Measurements from ENCODE around the gene SLC2A11. TPM values are rescaled to one million over a fixed set of nuclear protein-coding genes. Genes with fewer than 3 reads are reported as not detected.

SLC2A11 gene
- total RNA-seq, 1 experiment from 2014 or later = 45.6 TPM

GRCh38 chr22:23909296-23909898, 51.7 kb downstream of the SLC2A11 start:
- Histone ChIP-seq H3K27me3 (ENCODE audit: low read length) (no peaks in the 10 kb centered on the region), H3K9me2 (replicated peaks; ENCODE audit: insufficient read depth, low read length) (no peaks in the 10 kb centered on the region), H2AFZ (ENCODE audit: low read length) (no peak overlapping the region), H3K4me1 (ENCODE audit: low read length) (peaks cover 14% of the 10 kb centered on the region), H3K27ac (ENCODE audit: low read length) (no peak overlapping the region), H3K36me3 (ENCODE audit: insufficient read depth, low read length) (no peaks in the 10 kb centered on the region), H3K4me3 (ENCODE audit: low read length) (no peak overlapping the region), H3K4me2 (ENCODE audit: low read depth, low read length, poor library complexity, severe bottlenecking) (no peak overlapping the region), H3K9me3 (ENCODE audit: low read length) (no peaks in the 10 kb centered on the region), H4K20me1 (ENCODE audit: insufficient read depth, low read depth, low read length) (no peaks in the 10 kb centered on the region), H3K9ac (ENCODE audit: low read length) (no peak overlapping the region), H3K79me2 (ENCODE audit: low read length) (no peaks in the 10 kb centered on the region; the same call in 1 of the 2 replicates)
- no peak for DNase-seq

DNA sequence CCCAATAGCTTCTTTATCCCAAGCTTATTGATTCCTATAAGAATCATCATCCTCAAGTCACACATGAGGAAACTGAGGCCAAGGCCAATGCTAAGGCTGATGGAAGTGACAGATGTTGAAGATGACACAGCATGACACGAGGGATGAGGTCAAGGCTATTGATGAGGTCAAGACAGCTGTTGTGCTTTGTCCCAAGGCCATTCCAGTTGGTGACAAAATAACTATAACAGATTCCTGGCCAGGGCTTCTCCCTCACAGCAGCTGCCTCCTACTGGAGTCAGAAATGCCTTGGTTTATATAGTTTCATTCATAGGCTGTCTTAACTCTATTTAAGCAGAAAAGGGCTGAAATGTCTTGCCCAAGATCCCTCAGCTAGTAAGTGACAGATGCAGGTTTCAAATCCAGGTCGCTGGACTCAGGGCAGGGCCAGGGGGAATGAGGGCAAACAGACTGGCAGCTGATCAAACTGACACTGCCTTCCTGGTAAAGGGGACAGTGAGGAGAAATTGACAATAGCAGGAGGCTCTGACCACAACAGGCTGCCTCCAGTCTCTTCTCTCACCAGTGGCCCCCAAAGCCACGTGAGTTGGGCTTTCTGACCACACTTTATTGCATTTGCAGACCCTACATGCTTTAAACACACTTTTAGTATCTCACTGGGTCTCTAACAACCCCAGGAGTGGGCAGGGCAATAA, 53.0 kb downstream of the SLC2A11 start:
- Histone ChIP-seq H3K36me3 (ENCODE audit: insufficient read depth, low read length) (no peaks in the 10 kb centered on the region), H3K9me2 (replicated peaks; ENCODE audit: insufficient read depth, low read length) (no peaks in the 10 kb centered on the region), H4K20me1 (ENCODE audit: insufficient read depth, low read depth, low read length) (no peaks in the 10 kb centered on the region), H2AFZ (ENCODE audit: low read length) (no peak overlapping the region), H3K9me3 (ENCODE audit: low read length) (no peaks in the 10 kb centered on the region), H3K4me3 (ENCODE audit: low read length) (no peak overlapping the region), H3K79me2 (ENCODE audit: low read length) (no peaks in the 10 kb centered on the region; the same call in 1 of the 2 replicates), H3K4me2 (ENCODE audit: low read depth, low read length, poor library complexity, severe bottlenecking) (no peak overlapping the region), H3K4me1 (ENCODE audit: low read length) (peaks cover 18% of the 10 kb centered on the region), H3K27me3 (ENCODE audit: low read length) (no peaks in the 10 kb centered on the region), H3K27ac (ENCODE audit: low read length) (no peak overlapping the region), H3K9ac (ENCODE audit: low read length) (no peak overlapping the region)
- DNase-seq = no peak

GRCh38 chr22:23911318-23911980, 53.8 kb downstream of the SLC2A11 start:
- H3K27me3 ChIP-seq (ENCODE audit: low read length) = no peaks in the 10 kb centered on the region
- no peak overlapping the region for H3K27ac ChIP-seq (ENCODE audit: low read length)
- no peak overlapping the region for H3K9ac ChIP-seq (ENCODE audit: low read length)
- no peaks in the 10 kb centered on the region for H3K36me3 ChIP-seq (ENCODE audit: insufficient read depth, low read length)
- H3K4me2 ChIP-seq (ENCODE audit: low read depth, low read length, poor library complexity, severe bottlenecking) = no peak overlapping the region
- H3K79me2 ChIP-seq (ENCODE audit: low read length) = no peaks in the 10 kb centered on the region; the same call in 1 of the 2 replicates
- no peaks in the 10 kb centered on the region for H3K9me2 ChIP-seq (replicated peaks; ENCODE audit: insufficient read depth, low read length)
- no peak overlapping the region for H3K4me3 ChIP-seq (ENCODE audit: low read length)
- H3K9me3 ChIP-seq (ENCODE audit: low read length) = no peaks in the 10 kb centered on the region
- DNase-seq = no peak
- no peaks in the 10 kb centered on the region for H4K20me1 ChIP-seq (ENCODE audit: insufficient read depth, low read depth, low read length)
- H2AFZ ChIP-seq (ENCODE audit: low read length) = no peak overlapping the region
- peaks cover 18% of the 10 kb centered on the region for H3K4me1 ChIP-seq (ENCODE audit: low read length)

GRCh38 chr22:23912293-23912903, 54.7 kb downstream of the SLC2A11 start:
- Histone ChIP-seq H3K4me1 (ENCODE audit: low read length) (peaks cover 18% of the 10 kb centered on the region), H3K36me3 (ENCODE audit: insufficient read depth, low read length) (no peaks in the 10 kb centered on the region), H3K9ac (ENCODE audit: low read length) (peak overlapping the region; percentile 94), H3K9me3 (ENCODE audit: low read length) (no peaks in the 10 kb centered on the region), H3K79me2 (ENCODE audit: low read length) (no peaks in the 10 kb centered on the region; the same call in 1 of the 2 replicates), H3K4me3 (ENCODE audit: low read length) (no peak overlapping the region), H3K4me2 (ENCODE audit: low read depth, low read length, poor library complexity, severe bottlenecking) (peak overlapping the region; percentile 95), H3K27me3 (ENCODE audit: low read length) (no peaks in the 10 kb centered on the region), H4K20me1 (ENCODE audit: insufficient read depth, low read depth, low read length) (no peaks in the 10 kb centered on the region), H3K27ac (ENCODE audit: low read length) (no peak overlapping the region), H2AFZ (ENCODE audit: low read length) (no peak overlapping the region), H3K9me2 (replicated peaks; ENCODE audit: insufficient read depth, low read length) (no peaks in the 10 kb centered on the region)
- peak; percentile 40 for DNase-seq

DNA sequence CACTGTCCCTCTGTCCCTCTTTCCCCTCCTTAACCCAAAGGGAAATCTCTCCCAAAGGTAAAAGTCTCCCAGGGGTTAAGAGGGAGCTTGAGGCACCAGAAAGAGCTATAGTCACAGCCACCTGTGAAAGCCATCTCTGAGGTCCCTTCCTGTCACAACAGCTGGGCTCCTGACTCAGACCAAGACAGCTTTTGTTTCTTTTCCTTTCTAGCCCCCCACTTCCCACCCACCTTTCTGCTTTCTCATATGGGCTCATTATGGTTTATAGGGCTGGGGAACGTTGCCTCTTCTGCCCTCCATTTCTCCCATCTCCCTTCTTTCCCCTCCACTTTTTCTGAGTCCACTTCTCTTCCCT, 55.6 kb downstream of the SLC2A11 start:
- peak; percentile 53 for DNase-seq
- H3K4me3 ChIP-seq (ENCODE audit: low read length) = peak overlapping the region; percentile 88

DNA sequence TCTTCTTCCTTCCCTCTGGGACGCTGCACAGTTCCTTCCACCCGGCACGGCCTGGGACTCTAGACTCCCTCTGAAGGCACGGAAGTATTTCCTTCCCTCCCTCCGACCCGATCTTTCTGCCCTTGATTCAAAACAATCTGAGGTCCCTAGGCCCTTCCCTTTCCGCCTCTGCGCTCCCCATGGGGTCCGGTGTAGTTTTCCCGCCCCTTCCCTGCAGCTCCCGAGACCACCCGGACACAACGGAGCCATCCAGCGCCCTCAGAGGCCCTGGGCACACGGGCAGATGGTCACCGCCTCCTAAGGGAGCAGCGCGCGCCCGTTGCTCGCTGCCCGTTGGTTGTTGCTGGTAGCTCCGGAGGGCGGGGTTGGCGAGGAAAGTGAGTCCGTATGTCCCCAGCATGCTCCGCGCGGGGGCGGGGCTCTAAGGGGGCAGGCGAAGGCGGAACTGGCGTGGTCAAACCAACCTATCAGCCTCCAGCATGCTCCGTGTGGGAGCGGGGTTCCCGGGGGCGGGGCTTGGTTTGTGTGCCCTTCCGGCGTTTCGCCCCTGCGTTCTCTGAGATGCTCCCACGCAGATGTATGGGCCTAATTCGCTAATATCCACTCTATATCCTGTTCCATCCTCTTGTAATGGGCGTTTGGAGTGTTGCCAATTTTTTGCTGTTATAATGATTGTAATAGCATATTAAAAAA, 56.1 kb downstream of the SLC2A11 start:
- H3K36me3 ChIP-seq (ENCODE audit: insufficient read depth, low read length) = no peaks in the 10 kb centered on the region
- peak overlapping the region; percentile 94 for H3K9ac ChIP-seq (ENCODE audit: low read length)
- no peaks in the 10 kb centered on the region for H3K9me3 ChIP-seq (ENCODE audit: low read length)
- H3K4me1 ChIP-seq (ENCODE audit: low read length) = peaks cover 18% of the 10 kb centered on the region
- peak overlapping the region; percentile 95 for H3K4me2 ChIP-seq (ENCODE audit: low read depth, low read length, poor library complexity, severe bottlenecking)
- no peaks in the 10 kb centered on the region for H3K27me3 ChIP-seq (ENCODE audit: low read length)
- H2AFZ ChIP-seq (ENCODE audit: low read length) = peak overlapping the region; percentile 43; the same call in 1 of the 2 replicates
- H3K79me2 ChIP-seq (ENCODE audit: low read length) = no peaks in the 10 kb centered on the region; the same call in 1 of the 2 replicates
- H3K27ac ChIP-seq (ENCODE audit: low read length) = peak overlapping the region; percentile 81
- H3K4me3 ChIP-seq (ENCODE audit: low read length) = peak overlapping the region; percentile 88
- peak; percentile 100 for DNase-seq
- H4K20me1 ChIP-seq (ENCODE audit: insufficient read depth, low read depth, low read length) = no peaks in the 10 kb centered on the region
- no peaks in the 10 kb centered on the region for H3K9me2 ChIP-seq (replicated peaks; ENCODE audit: insufficient read depth, low read length)

More for the DNA sequence above, 55.6 kb downstream of the SLC2A11 start:
- Histone ChIP-seq H3K27me3 (ENCODE audit: low read length) (no peaks in the 10 kb centered on the region), H3K9me3 (ENCODE audit: low read length) (no peaks in the 10 kb centered on the region), H3K4me2 (ENCODE audit: low read depth, low read length, poor library complexity, severe bottlenecking) (peak overlapping the region; percentile 95), H4K20me1 (ENCODE audit: insufficient read depth, low read depth, low read length) (no peaks in the 10 kb centered on the region), H3K4me1 (ENCODE audit: low read length) (peaks cover 18% of the 10 kb centered on the region), H3K27ac (ENCODE audit: low read length) (peak overlapping the region; percentile 81), H3K36me3 (ENCODE audit: insufficient read depth, low read length) (no peaks in the 10 kb centered on the region), H2AFZ (ENCODE audit: low read length) (peak overlapping the region; percentile 43; the same call in 1 of the 2 replicates), H3K9me2 (replicated peaks; ENCODE audit: insufficient read depth, low read length) (no peaks in the 10 kb centered on the region), H3K79me2 (ENCODE audit: low read length) (no peaks in the 10 kb centered on the region; the same call in 1 of the 2 replicates), H3K9ac (ENCODE audit: low read length) (peak overlapping the region; percentile 94)

GRCh38 chr22:23915290-23915689, 57.6 kb downstream of the SLC2A11 start:
- H3K27me3 ChIP-seq (ENCODE audit: low read length) = no peaks in the 10 kb centered on the region
- H3K9me2 ChIP-seq (replicated peaks; ENCODE audit: insufficient read depth, low read length) = no peaks in the 10 kb centered on the region
- H3K36me3 ChIP-seq (ENCODE audit: insufficient read depth, low read length) = no peaks in the 10 kb centered on the region
- no peaks in the 10 kb centered on the region for H3K9me3 ChIP-seq (ENCODE audit: low read length)
- no peaks in the 10 kb centered on the region; the same call in 1 of the 2 replicates for H3K79me2 ChIP-seq (ENCODE audit: low read length)
- H2AFZ ChIP-seq (ENCODE audit: low read length) = no peak overlapping the region
- no peak overlapping the region for H3K9ac ChIP-seq (ENCODE audit: low read length)
- H4K20me1 ChIP-seq (ENCODE audit: insufficient read depth, low read depth, low read length) = no peaks in the 10 kb centered on the region
- no peak overlapping the region for H3K4me3 ChIP-seq (ENCODE audit: low read length)
- peaks cover 18% of the 10 kb centered on the region for H3K4me1 ChIP-seq (ENCODE audit: low read length)
- H3K27ac ChIP-seq (ENCODE audit: low read length) = no peak overlapping the region
- peak; percentile 40 for DNase-seq
- H3K4me2 ChIP-seq (ENCODE audit: low read depth, low read length, poor library complexity, severe bottlenecking) = no peak overlapping the region

Data from Karpas-422 (cell line).